HCT116 (cell line): ENCODE data around the gene RDH8. TPM values are rescaled to one million over a fixed set of nuclear protein-coding genes. Genes with fewer than 3 reads are reported as not detected.

Experiments
- ATAC-seq: fragments of 200-7000 bp; cut with Tn5 transposase; 2 replicates; pipeline ENCODE4 v1.9.1; 2020; ENCODE audit warnings: mild to moderate bottlenecking, moderate library complexity
- BruUV-seq: library from RNA; stranded (reverse); fragments of 400-500 nt; replicated peaks from 2 replicates; lab custom pipeline; 2021; lab: Mats Ljungman, UMichigan
- CTCF ChIA-PET: fragments of 300-600 bp; sonication (Branson Sonifier 250); formaldehyde crosslinking; loops from one replicate; lab custom pipeline; 2021; ENCODE audit warnings: antibody characterized with exemption; lab: Charles Lee
- POLR2A ChIA-PET: fragments of 300-600, 350-600 bp; sonication (Branson Sonifier 250); formaldehyde crosslinking; loops from one replicate; lab custom pipeline; 2021; ENCODE audit warnings: antibody characterized with exemption; lab: Charles Lee
- RAD21 ChIA-PET, 2 experiments: fragments of 300-600 bp; sonication (Branson Sonifier 250); formaldehyde crosslinking; loops; one replicate each; lab custom pipeline; 2023; ENCODE audit warnings: low total read pairs in 2 of 2; ENCODE audit not compliant: uncharacterized antibody in 2 of 2, unreplicated experiment in 2 of 2, low non-redundant PET in 1 of 2; lab: Charles Lee
- DNase-seq: peaks from one replicate; pipeline ENCODE4 v3.0.0-alpha.2; 2010; ENCODE audit warnings: low read depth, low spot score
- H2AFZ ChIP-seq: fragments of 200-600 bp; shearing (Covaris generic), sonication (generic); 2 replicates; pipeline ENCODE4 v1.6.1; 2017; ENCODE audit warnings: low read depth, mixed run types, mixed read lengths, antibody characterized with exemption, low read length; ENCODE audit not compliant: poor library complexity, severe bottlenecking
- H3K27ac ChIP-seq: 2 replicates; pipeline ENCODE4 v1.5.1; 2012; ENCODE audit warnings: low read depth, low read length
- H3K27me3 ChIP-seq: fragments of 200-600 bp; sonication (generic); 2 replicates; pipeline ENCODE4 v1.6.1; 2016; ENCODE audit warnings: mixed run types, low read length, mixed read lengths; ENCODE audit not compliant: insufficient read depth
- H3K36me3 ChIP-seq, 2 experiments: fragments of 200-500 bp in 1 of 2; fragments of 200-600 bp in 1 of 2; sonication (Bioruptor generic) in 1 of 2; sonication (generic) in 1 of 2; 2 replicates each; pipeline versions ENCODE4 v1.5.1 to v1.6.1; 2014 to 2016; ENCODE audit warnings: low read length in 2 of 2, inconsistent platforms in 1 of 2, mixed read lengths in 1 of 2, mixed run types in 1 of 2; ENCODE audit not compliant: insufficient read depth in 2 of 2, control insufficient read depth in 1 of 2
- H3K4me1 ChIP-seq, 2 experiments: fragments of 200-600 bp in 1 of 2; sonication (generic) in 1 of 2; 2 replicates each; pipeline versions ENCODE4 v1.5.1 to v1.6.1; 2012 to 2017; ENCODE audit warnings: low read length in 2 of 2, inconsistent platforms in 1 of 2, mild to moderate bottlenecking in 1 of 2, mixed read lengths in 1 of 2, mixed run types in 1 of 2, moderate library complexity in 1 of 2; ENCODE audit not compliant: insufficient read depth in 2 of 2, control insufficient read depth in 1 of 2
- H3K4me2 ChIP-seq: fragments of 200-600 bp; sonication (generic); 2 replicates; pipeline ENCODE4 v1.6.1; 2017; ENCODE audit warnings: mixed run types, low read length, mixed read lengths
- H3K4me3 ChIP-seq, 2 experiments: fragments of 200-600 bp in 1 of 2; sonication (generic) in 1 of 2; replicated peaks in 1 of 2; 2 replicates each; pipeline ENCODE4 v1.5.1; 2011 to 2016; ENCODE audit warnings: low read length in 2 of 2, control low read depth in 1 of 2, low read depth in 1 of 2, mild to moderate bottlenecking in 1 of 2, mixed read lengths in 1 of 2, mixed run types in 1 of 2
- H3K79me2 ChIP-seq: fragments of 200-600 bp; sonication (generic); 2 replicates; pipeline ENCODE4 v1.6.1; 2017; ENCODE audit warnings: mild to moderate bottlenecking, mixed run types, low read length, moderate library complexity, mixed read lengths; ENCODE audit not compliant: insufficient read depth
- H3K9ac ChIP-seq: fragments of 200-600 bp; sonication (generic); 2 replicates; pipeline ENCODE4 v1.6.1; 2016; ENCODE audit warnings: low read length, mixed read lengths
- H3K9me2 ChIP-seq: fragments of 200-600 bp; sonication (generic), shearing (Covaris generic); 2 replicates; pipeline ENCODE4 v1.6.1; 2017; ENCODE audit warnings: mixed run types, mild to moderate bottlenecking, moderate library complexity; ENCODE audit not compliant: insufficient read depth
- H3K9me3 ChIP-seq, 2 experiments: fragments of 200-500 bp in 1 of 2; fragments of 200-600 bp in 1 of 2; sonication (Bioruptor generic) in 1 of 2; sonication (generic) in 1 of 2; 2 replicates each; pipeline ENCODE4 v1.6.1; 2014 to 2017; ENCODE audit warnings: low read length in 2 of 2, mixed read lengths in 2 of 2, inconsistent platforms in 1 of 2, low read depth in 1 of 2, mild to moderate bottlenecking in 1 of 2, mixed run types in 1 of 2, moderate library complexity in 1 of 2; ENCODE audit not compliant: control insufficient read depth in 1 of 2, insufficient read depth in 1 of 2
- H4K20me1 ChIP-seq: fragments of 200-600 bp; sonication (generic), shearing (Covaris generic); 2 replicates; pipeline ENCODE4 v1.6.1; 2017; ENCODE audit warnings: mixed run types, mild to moderate bottlenecking, moderate library complexity; ENCODE audit not compliant: insufficient read depth
- CEBPB ChIP-seq: IDR thresholded peaks from 2 replicates; pipeline ENCODE4 v1.6.1; 2012; ENCODE audit warnings: low read depth
- EGR1 ChIP-seq: IDR thresholded peaks from 2 replicates; pipeline ENCODE4 v1.6.1; 2012; ENCODE audit warnings: low read depth
- ELF1 ChIP-seq: IDR thresholded peaks from 2 replicates; pipeline ENCODE4 v1.6.1; 2012; ENCODE audit warnings: low read depth, borderline replicate concordance
- FOSL1 ChIP-seq: IDR thresholded peaks from 2 replicates; pipeline ENCODE4 v1.6.1; 2012; ENCODE audit warnings: low read depth
- JUND ChIP-seq: IDR thresholded peaks from 2 replicates; pipeline ENCODE4 v1.6.1; 2012
- MAX ChIP-seq: IDR thresholded peaks from 2 replicates; pipeline ENCODE4 v1.6.1; 2012
- RAD21 ChIP-seq: IDR thresholded peaks from 2 replicates; pipeline ENCODE4 v1.6.1; 2012; ENCODE audit warnings: low read depth, mild to moderate bottlenecking
- REST ChIP-seq: IDR thresholded peaks from 2 replicates; pipeline ENCODE4 v1.6.1; 2012; ENCODE audit warnings: low read depth
- SIN3A ChIP-seq: IDR thresholded peaks from 2 replicates; pipeline ENCODE4 v1.6.1; 2012; ENCODE audit warnings: low read depth
- SP1 ChIP-seq: IDR thresholded peaks from 2 replicates; pipeline ENCODE4 v1.6.1; 2012; ENCODE audit warnings: low read depth
- SRF ChIP-seq: IDR thresholded peaks from 2 replicates; pipeline ENCODE4 v1.6.1; 2012; ENCODE audit warnings: low read depth
- TCF7L2 ChIP-seq: IDR thresholded peaks from 2 replicates; pipeline ENCODE4 v1.7.0; 2011; ENCODE audit warnings: borderline replicate concordance, inconsistent platforms; ENCODE audit not compliant: insufficient read depth, insufficient read length; ENCODE audit errors: extremely low read depth
- YY1 ChIP-seq: IDR thresholded peaks from 2 replicates; pipeline ENCODE4 v1.6.1; 2011; ENCODE audit warnings: low read length, low read depth, moderate library complexity, mild to moderate bottlenecking; ENCODE audit not compliant: insufficient replicate concordance; ENCODE audit errors: extremely low read depth
- ZBTB33 ChIP-seq: IDR thresholded peaks from 2 replicates; pipeline ENCODE4 v1.6.1; 2011; ENCODE audit warnings: mild to moderate bottlenecking, low read length, moderate library complexity; ENCODE audit not compliant: insufficient replicate concordance; ENCODE audit errors: extremely low read depth
- ZFX ChIP-seq: fragments of 450-650 bp; IDR thresholded peaks from 2 replicates; pipeline ENCODE4 v1.6.1; 2017
- intact Hi-C: fragments of 100-400 bp; cut with micrococcal nuclease; formaldehyde crosslinking; loops from 2 replicates; pipeline ENCODE4 v1.10.0; 2022
- total RNA-seq: library from RNA; stranded (reverse); gene quantifications from one replicate; pipeline ENCODE4 v1.2.1, GENCODE V29; 2021; ENCODE audit not compliant: unreplicated experiment

Gene RDH8
- total RNA-seq, 1 experiment from 2014 or later, result not detected

- no TSS peak for BruUV-seq
- no peaks in the 10 kb centered on the region for H3K9me2 ChIP-seq
- no peaks in the 10 kb centered on the region for H3K9me3 ChIP-seq
- ChIA-PET RAD21 (no interaction called here), CTCF (no interaction called here), POLR2A (interaction anchor here (1.0 kb wide), 1 partner anchor 11 kb away, joined by 3 read pairs; no protein-coding TSS in a partner anchor)
- peaks cover 0 to 5% of the 10 kb centered on the region in 2 experiments; a peak in 1 of 4 replicates for H3K4me1 ChIP-seq
- no peak overlapping the region for H3K27ac ChIP-seq
- no peaks in the 10 kb centered on the region for H3K79me2 ChIP-seq
- no peaks in the 10 kb centered on the region for H4K20me1 ChIP-seq
- intact Hi-C loops, result no loop called here
- no peak for TF ChIP-seq SRF
- no peak for TF ChIP-seq MAX
- no peak for TF ChIP-seq FOSL1
- no peak for TF ChIP-seq SP1
- TF ChIP-seq TCF7L2, result no peak
- no peak for TF ChIP-seq REST
- no peak for TF ChIP-seq JUND
- no peak for TF ChIP-seq SIN3A
- TF ChIP-seq RAD21, result no peak
- no peak for TF ChIP-seq ELF1
- TF ChIP-seq CEBPB, result no peak
- TF ChIP-seq ZFX, result no peak
- no peak for TF ChIP-seq EGR1
- no peak for TF ChIP-seq ZBTB33
- TF ChIP-seq YY1, result no peak
- TF ChIP-seq, all 23 proteins: peak for 0
- Histone ChIP-seq H3K36me3 (no peaks in the 10 kb centered on the region), H3K4me2 (no peak overlapping the region), H2AFZ (no peak overlapping the region), H3K27me3 (peaks cover 25% of the 10 kb centered on the region; the same call in 1 of the 2 replicates), H3K9ac (no peak overlapping the region), H3K4me3 (no peak overlapping the region)
- DNase-seq, result no peak
- no peak for ATAC-seq
These were observed 24.5 kb downstream of the RDH8 start for GRCh38 chr19:10037809-10038208.
